GM06990 (cell line): Measurements from ENCODE around the gene STRN3.
"Not testable (repeated sequence)": the region's sequence is repeated elsewhere in the genome, so short reads cannot be mapped to it uniquely, and the experiment has no call there.

Experiments used
- DNase-seq: peaks from one replicate; pipeline ENCODE4 v3.0.0-alpha.2; 2011; ENCODE audit not compliant: insufficient read length; ENCODE audit errors: extremely low read depth
- H3K27me3 ChIP-seq: replicated peaks from 2 replicates; pipeline ENCODE4 v1.6.0; 2011; ENCODE audit warnings: low read length; ENCODE audit not compliant: control insufficient read depth, insufficient read depth
- H3K36me3 ChIP-seq: 2 replicates; pipeline ENCODE4 v1.5.1; 2011; ENCODE audit warnings: low read length; ENCODE audit not compliant: control insufficient read depth, insufficient read depth
- H3K4me3 ChIP-seq: replicated peaks from 2 replicates; pipeline ENCODE4 v1.5.1; 2011; ENCODE audit warnings: low read depth, mild to moderate bottlenecking, control low read depth, low read length
- TF ChIP-seq, protein P1 (sequence below): IDR thresholded peaks from 2 replicates; pipeline ENCODE4 v1.5.1; 2011; ENCODE audit warnings: low read length, control low read depth, mild to moderate bottlenecking, inconsistent platforms; ENCODE audit not compliant: insufficient read depth, poor library complexity, severe bottlenecking

Gene STRN3

DNA sequence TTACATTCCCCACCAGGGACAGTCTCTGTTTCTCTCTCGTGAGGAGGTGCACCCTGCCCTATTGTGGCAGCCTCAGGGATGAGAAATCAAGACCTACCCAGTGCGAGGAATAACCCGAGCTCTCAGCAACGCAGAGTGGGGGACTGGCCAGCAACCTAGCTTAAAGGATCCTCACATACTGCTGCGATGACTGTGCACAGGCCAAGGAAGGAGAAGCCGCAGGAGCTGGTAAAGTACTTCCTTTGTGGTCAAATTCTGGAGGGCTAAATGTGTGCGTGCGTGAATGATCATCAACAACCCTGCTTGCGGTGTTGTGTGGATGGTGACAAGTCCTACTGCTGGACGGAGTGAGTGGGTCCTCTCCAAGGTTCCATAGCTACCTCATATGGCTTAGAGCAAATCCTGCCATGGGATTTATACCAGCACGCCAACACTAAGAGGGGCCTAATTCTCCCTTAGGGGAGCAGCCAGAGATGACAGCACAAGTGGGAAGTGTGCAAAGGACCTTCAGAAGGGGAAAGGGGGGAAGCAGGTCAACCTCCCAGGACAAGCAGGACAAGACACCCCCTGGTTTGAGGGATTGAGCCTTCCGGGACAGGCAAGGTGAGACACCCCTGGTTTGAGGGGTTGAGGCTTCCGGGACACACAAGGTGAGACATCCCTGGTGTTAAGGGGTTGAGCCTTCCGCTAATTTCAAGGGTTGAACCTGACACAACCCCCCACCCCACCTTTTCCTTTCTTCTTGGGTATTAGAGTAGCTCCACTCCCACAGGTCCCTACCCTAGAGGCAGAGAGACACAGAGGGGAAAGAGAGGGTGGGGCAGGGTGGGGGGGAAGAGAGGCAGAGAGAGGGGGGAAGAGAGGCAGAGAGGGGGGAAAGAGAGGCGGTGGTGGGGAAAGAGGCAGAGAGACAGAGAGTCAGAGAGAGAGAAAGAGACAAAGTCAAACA is 59.5 kb downstream of the STRN3 start:
- Histone ChIP-seq H3K36me3 (peaks cover 4% of the 10 kb centered on the region), H3K4me3 (no peak overlapping the region), H3K27me3 (no peaks in the 10 kb centered on the region)
- no peak for DNase-seq
- TF ChIP-seq, protein P1, sequence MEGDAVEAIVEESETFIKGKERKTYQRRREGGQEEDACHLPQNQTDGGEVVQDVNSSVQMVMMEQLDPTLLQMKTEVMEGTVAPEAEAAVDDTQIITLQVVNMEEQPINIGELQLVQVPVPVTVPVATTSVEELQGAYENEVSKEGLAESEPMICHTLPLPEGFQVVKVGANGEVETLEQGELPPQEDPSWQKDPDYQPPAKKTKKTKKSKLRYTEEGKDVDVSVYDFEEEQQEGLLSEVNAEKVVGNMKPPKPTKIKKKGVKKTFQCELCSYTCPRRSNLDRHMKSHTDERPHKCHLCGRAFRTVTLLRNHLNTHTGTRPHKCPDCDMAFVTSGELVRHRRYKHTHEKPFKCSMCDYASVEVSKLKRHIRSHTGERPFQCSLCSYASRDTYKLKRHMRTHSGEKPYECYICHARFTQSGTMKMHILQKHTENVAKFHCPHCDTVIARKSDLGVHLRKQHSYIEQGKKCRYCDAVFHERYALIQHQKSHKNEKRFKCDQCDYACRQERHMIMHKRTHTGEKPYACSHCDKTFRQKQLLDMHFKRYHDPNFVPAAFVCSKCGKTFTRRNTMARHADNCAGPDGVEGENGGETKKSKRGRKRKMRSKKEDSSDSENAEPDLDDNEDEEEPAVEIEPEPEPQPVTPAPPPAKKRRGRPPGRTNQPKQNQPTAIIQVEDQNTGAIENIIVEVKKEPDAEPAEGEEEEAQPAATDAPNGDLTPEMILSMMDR, result no peak

DNA sequence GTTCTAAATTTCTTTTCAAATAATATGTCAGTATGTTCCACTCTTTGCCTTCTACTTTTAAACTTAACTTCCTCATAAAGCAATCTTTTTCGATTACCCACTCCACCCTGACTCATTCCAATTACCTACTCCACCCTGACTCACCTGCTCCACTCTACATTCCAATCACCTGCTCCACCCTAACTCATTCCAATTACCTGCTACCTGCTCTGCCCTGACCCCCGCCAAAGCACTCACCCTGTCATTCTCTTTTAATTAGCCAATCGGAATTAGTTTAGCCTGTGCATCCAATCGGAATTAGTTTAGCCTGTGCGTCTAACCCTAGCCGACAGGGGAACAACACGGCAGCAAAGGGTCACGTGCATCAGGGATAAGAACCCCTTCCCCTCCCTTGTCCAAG is 60.3 kb downstream of the STRN3 start:
- H3K4me3 ChIP-seq, DNase-seq, H3K36me3 ChIP-seq, H3K27me3 ChIP-seq: not testable (repeated sequence)

DNA sequence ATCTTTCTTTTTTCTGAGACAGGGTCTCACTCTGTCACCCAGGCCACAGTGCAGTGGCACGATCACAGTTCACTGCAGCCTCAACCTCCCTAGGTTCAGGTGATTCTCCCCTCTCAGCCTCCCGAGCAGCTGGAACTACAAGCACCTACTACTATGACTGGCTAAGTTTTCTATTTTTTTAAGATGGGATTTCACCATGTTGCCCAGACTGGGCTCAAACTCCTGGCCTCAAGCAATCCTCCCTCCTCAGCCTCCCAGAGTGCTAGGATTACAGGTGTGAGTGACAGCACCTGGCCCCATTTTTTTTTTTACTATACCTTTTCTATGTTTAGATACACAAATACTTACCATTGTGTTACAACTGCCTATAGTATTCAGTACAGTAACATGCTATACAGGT is 63.6 kb downstream of the STRN3 start:
- not testable (repeated sequence) for H3K4me3 ChIP-seq, H3K36me3 ChIP-seq, DNase-seq, H3K27me3 ChIP-seq

DNA sequence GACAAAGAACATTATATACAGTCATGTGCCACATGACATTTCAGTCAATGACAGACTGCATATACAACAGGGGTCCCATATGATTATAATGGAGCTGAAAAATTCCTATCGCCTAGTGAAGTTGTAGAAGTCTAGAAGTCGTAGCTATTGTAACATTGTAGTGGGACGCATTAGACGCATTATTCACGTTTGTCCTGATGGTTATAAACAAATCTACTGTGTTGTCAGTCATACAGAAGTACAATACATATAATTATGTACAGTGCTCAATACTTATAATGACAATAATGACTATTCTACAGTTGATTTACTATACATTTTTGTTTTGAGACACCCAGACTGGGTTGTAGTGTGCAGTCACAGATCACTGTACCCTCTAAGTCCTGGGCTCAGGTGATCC is 64.8 kb downstream of the STRN3 start:
- H3K27me3 ChIP-seq, result no peaks in the 10 kb centered on the region
- TF ChIP-seq, protein P1, result no peak
- H3K36me3 ChIP-seq, result peaks cover under 1% of the 10 kb centered on the region
- H3K4me3 ChIP-seq, result no peak overlapping the region
- no peak for DNase-seq

DNA sequence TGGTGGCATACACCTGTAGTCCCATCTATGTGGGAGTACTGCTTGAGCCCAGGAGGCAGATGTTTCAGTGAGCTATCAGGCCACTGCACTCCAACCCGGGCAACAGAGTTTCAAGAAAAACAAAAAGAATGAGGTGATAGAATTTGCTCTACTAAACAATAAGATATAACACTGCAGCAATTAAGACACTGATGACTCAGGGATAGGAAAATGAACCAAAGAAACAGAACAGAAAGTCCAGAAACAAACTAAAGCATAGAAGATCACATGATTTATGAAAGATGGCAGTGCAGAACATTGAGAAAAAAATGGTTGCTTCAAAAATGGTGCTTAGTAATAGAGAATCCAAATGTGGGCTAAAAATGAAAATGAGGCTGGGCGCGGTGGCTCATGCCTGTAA is 66.0 kb downstream of the STRN3 start:
- DNase-seq, result no peak
- Histone ChIP-seq H3K27me3 (no peaks in the 10 kb centered on the region), H3K4me3 (no peak overlapping the region), H3K36me3 (no peaks in the 10 kb centered on the region; the same call in 1 of the 2 replicates)
- TF ChIP-seq, protein P1, result no peak

DNA sequence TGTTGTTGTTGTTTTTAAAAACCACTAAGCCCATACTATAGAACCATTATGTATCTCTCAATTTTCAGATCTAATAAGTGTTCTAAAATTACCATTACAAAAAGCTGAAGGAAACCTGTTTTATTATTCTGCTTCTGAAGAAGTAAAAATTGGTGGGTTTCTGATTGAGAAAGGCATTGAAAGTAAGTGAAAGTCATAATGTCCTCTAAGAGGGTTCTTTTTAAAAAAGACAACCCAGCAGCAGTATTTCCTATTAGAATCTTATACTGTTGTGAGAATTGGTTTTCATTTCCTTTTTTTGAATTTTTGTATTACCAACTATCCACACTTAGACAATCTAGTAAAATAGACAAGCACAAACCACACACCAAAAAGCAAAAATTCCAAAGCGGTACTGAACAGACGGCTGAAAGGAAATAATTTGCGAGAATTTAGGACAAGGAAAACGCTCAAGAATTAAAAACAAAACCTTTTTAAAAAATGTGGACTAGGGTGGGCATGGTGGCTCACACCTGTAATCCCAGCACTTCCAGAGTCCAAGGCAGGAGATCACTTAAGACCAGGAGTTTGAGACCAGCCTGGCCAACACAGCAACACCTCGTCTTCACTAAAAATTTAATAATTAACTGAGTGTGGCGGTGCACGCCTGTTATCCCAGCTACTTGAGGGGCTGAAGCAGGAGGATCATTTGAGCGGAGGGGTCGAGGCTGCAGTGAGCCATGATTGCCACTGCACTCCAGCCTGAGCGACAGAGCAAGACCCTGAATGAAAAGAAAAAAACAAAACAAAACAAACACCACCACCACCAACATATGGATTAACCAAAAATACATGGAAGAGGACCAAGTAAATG is 67.4 kb downstream of the STRN3 start:
- TF ChIP-seq, protein P1, result no peak
- Histone ChIP-seq H3K4me3 (no peak overlapping the region), H3K36me3 (no peaks in the 10 kb centered on the region; the same call in 1 of the 2 replicates), H3K27me3 (no peaks in the 10 kb centered on the region)
- no peak for DNase-seq
